ENCODE measurements around the gene CNN3. TPM values are rescaled to one million over a fixed set of nuclear protein-coding genes. Genes with fewer than 3 reads are reported as not detected.

The CNN3 gene
- total and polyA plus RNA-seq, 2 donors (not counting 1 experiment from before 2014, with no cell fraction given) = 2.3 to 17.2 TPM

DNA sequence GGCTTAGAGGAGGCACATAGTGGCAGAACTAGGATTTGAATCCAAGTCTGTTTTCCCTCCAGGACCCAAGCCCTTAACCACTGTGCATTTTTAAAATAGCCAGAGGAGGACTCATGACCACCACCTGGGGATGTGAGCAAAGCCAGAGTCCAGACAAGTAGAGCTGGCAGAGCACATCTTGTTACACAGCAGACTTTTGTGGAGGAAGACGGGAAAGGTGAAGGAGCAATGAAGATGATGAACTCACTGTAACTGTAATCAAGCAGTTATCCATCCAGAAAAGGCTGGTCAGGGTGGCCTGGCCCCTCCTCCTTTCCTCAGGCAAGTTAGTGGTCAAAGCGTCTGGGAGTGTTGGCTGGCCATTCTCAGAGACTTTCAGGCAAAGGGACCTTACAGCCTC lies 55.9 kb downstream of the CNN3 start:
- no peaks in the 10 kb centered on the region for H3K9me3 ChIP-seq (ENCODE audit: control extremely low read depth in 1 of 3, control insufficient read depth in 2 of 3, insufficient read depth in 1 of 3, low read length in 2 of 3)
- DNase-seq (no peak), ATAC-seq (ENCODE audit: low read depth) (no peak)
- H3K27me3 ChIP-seq (replicated peaks in 1 of 4; ENCODE audit: control extremely low read depth in 1 of 4, control insufficient read depth in 3 of 4, insufficient read depth in 4 of 4, low read length in 3 of 4) = peaks cover 0 to 8% (median 4%) of the 10 kb centered on the region in 4 experiments
- Mint-ChIP-seq H3K27me3 (peaks cover 11% of the 10 kb centered on the region), H3K9me3 (ENCODE audit: insufficient read depth) (no peaks in the 10 kb centered on the region), H3K4me1 (no peaks in the 10 kb centered on the region), H3K4me3 (no peak overlapping the region), H3K27ac (no peak overlapping the region)
- no peaks in the 10 kb centered on the region for H3K79me2 ChIP-seq (ENCODE audit: control insufficient read depth, insufficient read depth, low read length)
- H3K4me1 ChIP-seq (ENCODE audit: control insufficient read depth in 2 of 2, insufficient read depth in 2 of 2, low read length in 2 of 2) = no peaks in the 10 kb centered on the region
- H3K36me3 ChIP-seq (replicated peaks in 1 of 2; ENCODE audit: control extremely low read depth in 1 of 2, control insufficient read depth in 1 of 2, extremely low read depth in 1 of 2, insufficient read depth in 2 of 2, low read length in 1 of 2) = no peaks in the 10 kb centered on the region
- 90% methylated on average over 2 of the region's 2 CpGs for WGBS (ENCODE audit: insufficient coverage)
- CTCF ChIA-PET = no interaction called here
- no peak overlapping the region for H3K4me2 ChIP-seq (replicated peaks; ENCODE audit: low read depth, low read length, poor library complexity, severe bottlenecking)
- TF ChIP-seq, protein P1, sequence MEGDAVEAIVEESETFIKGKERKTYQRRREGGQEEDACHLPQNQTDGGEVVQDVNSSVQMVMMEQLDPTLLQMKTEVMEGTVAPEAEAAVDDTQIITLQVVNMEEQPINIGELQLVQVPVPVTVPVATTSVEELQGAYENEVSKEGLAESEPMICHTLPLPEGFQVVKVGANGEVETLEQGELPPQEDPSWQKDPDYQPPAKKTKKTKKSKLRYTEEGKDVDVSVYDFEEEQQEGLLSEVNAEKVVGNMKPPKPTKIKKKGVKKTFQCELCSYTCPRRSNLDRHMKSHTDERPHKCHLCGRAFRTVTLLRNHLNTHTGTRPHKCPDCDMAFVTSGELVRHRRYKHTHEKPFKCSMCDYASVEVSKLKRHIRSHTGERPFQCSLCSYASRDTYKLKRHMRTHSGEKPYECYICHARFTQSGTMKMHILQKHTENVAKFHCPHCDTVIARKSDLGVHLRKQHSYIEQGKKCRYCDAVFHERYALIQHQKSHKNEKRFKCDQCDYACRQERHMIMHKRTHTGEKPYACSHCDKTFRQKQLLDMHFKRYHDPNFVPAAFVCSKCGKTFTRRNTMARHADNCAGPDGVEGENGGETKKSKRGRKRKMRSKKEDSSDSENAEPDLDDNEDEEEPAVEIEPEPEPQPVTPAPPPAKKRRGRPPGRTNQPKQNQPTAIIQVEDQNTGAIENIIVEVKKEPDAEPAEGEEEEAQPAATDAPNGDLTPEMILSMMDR (IDR thresholded peaks at IDR 0.05) = no peak
- no peak for TF ChIP-seq EZH2 (IDR thresholded peaks at IDR 0.05; ENCODE audit: borderline replicate concordance, insufficient read depth, low read depth, low read length, poor library complexity, severe bottlenecking)
- no peak overlapping the region for H3K9ac ChIP-seq (ENCODE audit: low read length)
- intact Hi-C loops (cut with micrococcal nuclease) = no loop called here
- H4K20me1 ChIP-seq (ENCODE audit: control insufficient read depth, insufficient read depth, low read length, poor library complexity, severe bottlenecking) = no peaks in the 10 kb centered on the region
- H2AFZ ChIP-seq (ENCODE audit: insufficient read depth, low read depth, low read length, poor library complexity, severe bottlenecking) = no peak overlapping the region
- POLR2A ChIA-PET = no interaction called here
- H3K4me3 ChIP-seq (ENCODE audit: control extremely low read depth in 1 of 5, extremely low read depth in 1 of 5, insufficient read depth in 1 of 5, low read depth in 2 of 5, low read length in 4 of 5) = no peak overlapping the region
- no peak overlapping the region for H3K27ac ChIP-seq (ENCODE audit: low read length in 2 of 2)

DNA sequence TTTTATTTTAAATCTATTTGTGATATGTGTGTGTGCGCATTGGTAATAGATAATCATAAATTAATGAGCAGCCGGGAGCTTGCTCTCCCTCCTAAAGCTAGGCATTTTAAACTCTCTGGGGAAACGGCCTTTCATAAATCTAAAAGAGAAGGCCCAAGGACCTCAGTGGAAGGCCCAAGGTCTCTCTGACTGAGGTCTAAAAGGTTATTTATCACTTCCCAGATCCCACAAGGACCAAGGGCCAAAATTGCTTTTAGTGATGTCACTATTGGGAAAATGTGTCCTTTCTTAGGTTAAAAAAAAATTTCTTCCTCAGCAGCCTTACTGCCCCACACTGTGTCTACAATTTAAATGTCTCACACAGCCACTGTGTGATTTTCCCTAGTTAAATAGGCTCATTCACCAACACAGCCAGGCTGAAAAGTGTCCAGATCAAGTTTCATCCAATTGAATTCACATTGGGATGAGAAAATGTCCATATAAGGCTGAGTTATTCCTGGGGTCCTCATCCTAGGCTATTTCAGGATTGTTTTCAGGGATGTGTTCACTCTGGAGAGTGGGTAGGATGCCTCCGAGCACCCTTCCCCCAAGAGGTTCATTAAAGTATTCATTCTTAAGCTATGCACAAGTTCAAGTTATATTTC lies 60.6 kb downstream of the CNN3 start:
- DNase-seq = no peak
- Histone ChIP-seq H4K20me1 (ENCODE audit: control insufficient read depth, insufficient read depth, low read length, poor library complexity, severe bottlenecking) (no peaks in the 10 kb centered on the region), H3K4me1 (ENCODE audit: control insufficient read depth in 2 of 2, insufficient read depth in 2 of 2, low read length in 2 of 2) (no peaks in the 10 kb centered on the region), H3K27ac (ENCODE audit: low read length in 2 of 2) (no peak overlapping the region), H3K27me3 (replicated peaks in 1 of 4; ENCODE audit: control extremely low read depth in 1 of 4, control insufficient read depth in 3 of 4, insufficient read depth in 4 of 4, low read length in 3 of 4) (no peaks in the 10 kb centered on the region), H3K4me2 (replicated peaks; ENCODE audit: low read depth, low read length, poor library complexity, severe bottlenecking) (no peak overlapping the region), H3K9ac (ENCODE audit: low read length) (no peak overlapping the region), H3K9me3 (ENCODE audit: control extremely low read depth in 1 of 3, control insufficient read depth in 2 of 3, insufficient read depth in 1 of 3, low read length in 2 of 3) (no peaks in the 10 kb centered on the region), H3K79me2 (ENCODE audit: control insufficient read depth, insufficient read depth, low read length) (no peaks in the 10 kb centered on the region), H2AFZ (ENCODE audit: insufficient read depth, low read depth, low read length, poor library complexity, severe bottlenecking) (no peak overlapping the region), H3K4me3 (ENCODE audit: control extremely low read depth in 1 of 5, extremely low read depth in 1 of 5, insufficient read depth in 1 of 5, low read depth in 2 of 5, low read length in 4 of 5) (no peak overlapping the region), H3K36me3 (replicated peaks in 1 of 2; ENCODE audit: control extremely low read depth in 1 of 2, control insufficient read depth in 1 of 2, extremely low read depth in 1 of 2, insufficient read depth in 2 of 2, low read length in 1 of 2) (no peaks in the 10 kb centered on the region)
- WGBS (ENCODE audit: insufficient coverage) = no CpG with 5 or more reads among the region's 4 CpGs
- Mint-ChIP-seq H3K4me3 (no peak overlapping the region), H3K4me1 (no peaks in the 10 kb centered on the region), H3K27ac (no peak overlapping the region), H3K9me3 (ENCODE audit: insufficient read depth) (no peaks in the 10 kb centered on the region), H3K27me3 (peaks cover 4% of the 10 kb centered on the region)
- intact Hi-C loops (cut with micrococcal nuclease) = no loop called here
- no peak for TF ChIP-seq EZH2 (IDR thresholded peaks at IDR 0.05; ENCODE audit: borderline replicate concordance, insufficient read depth, low read depth, low read length, poor library complexity, severe bottlenecking)
- TF ChIP-seq, protein P1 (IDR thresholded peaks at IDR 0.05) = no peak
- CTCF ChIA-PET = interaction anchor here (1.3 to 5.7 kb wide), 3 partner anchors 10 to 177 kb away, joined by 4 to 38 read pairs (median 11); no protein-coding TSS in a partner anchor
- POLR2A ChIA-PET = no interaction called here
- no peak for ATAC-seq (ENCODE audit: low read depth)

All from B cell (primary cell).